GM12878 (cell line): ENCODE results near the gene KCNJ13. TPM values are rescaled to one million over a fixed set of nuclear protein-coding genes. Genes with fewer than 3 reads are reported as not detected.
A peak's percentile ranks its signal among the peaks of the same experiment; 100 is the strongest.

ENCODE experiments used
- ATAC-seq: fragments of 200-7000 bp; cut with Tn5 transposase; 3 replicates; pipeline ENCODE4 v1.9.1; 2020; ENCODE audit warnings: mild to moderate bottlenecking, moderate library complexity
- BruUV-seq: library from RNA; stranded (reverse); fragments of 400-500 nt; replicated peaks from 2 replicates; lab custom pipeline; 2021; lab: Mats Ljungman, UMichigan
- CTCF ChIA-PET: fragments of 300-600 bp; sonication (Branson Sonifier 250); formaldehyde crosslinking; extraction: SDS; loops from one replicate; lab custom pipeline; 2021; ENCODE audit warnings: inconsistent platforms; lab: Yijun Ruan, JAX
- POLR2A ChIA-PET: fragments of 350-600 bp; formaldehyde crosslinking; extraction: SDS; loops from one replicate; lab custom pipeline; 2021; ENCODE audit warnings: inconsistent platforms; lab: Charles Lee
- RAD21 ChIA-PET: fragments of 300-600 bp; sonication (Branson Sonifier 250); formaldehyde crosslinking; loops from one replicate; lab custom pipeline; 2023; ENCODE audit warnings: antibody characterized with exemption; ENCODE audit not compliant: unreplicated experiment; lab: Charles Lee
- SMC1A ChIA-PET: fragments of 300-600 bp; sonication (Branson Sonifier 250); formaldehyde crosslinking; loops from one replicate; lab custom pipeline; 2023; ENCODE audit not compliant: unreplicated experiment, uncharacterized antibody; lab: Charles Lee
- DNase-seq: peaks from one replicate; pipeline ENCODE4 v3.0.0-alpha.2; 2011; ENCODE audit warnings: low read depth, low spot score
- FAIRE-seq: peaks from 3 replicates; lab custom pipeline; 2011; peaks lifted over from hg19 to GRCh38; lab: Jason Lieb, UNC
- H2AFZ ChIP-seq: 2 replicates; pipeline ENCODE4 v1.6.0; 2011; ENCODE audit warnings: low read depth, low read length, control low read depth; ENCODE audit not compliant: control insufficient read depth
- H3K27ac ChIP-seq: 2 replicates; pipeline ENCODE4 v1.5.1; 2011; ENCODE audit warnings: control low read depth; ENCODE audit not compliant: control insufficient read depth, insufficient read depth
- H3K27me3 ChIP-seq, 2 experiments: replicated peaks in 1 of 2; 2 replicates each; pipeline versions ENCODE4 v1.6.0 to v1.6.1; 2011; ENCODE audit warnings: low read length in 1 of 2; ENCODE audit not compliant: control insufficient read depth in 2 of 2, insufficient read depth in 2 of 2
- H3K36me3 ChIP-seq, 2 experiments: 2 replicates each; pipeline ENCODE4 v1.5.1; 2011; ENCODE audit warnings: low read length in 1 of 2; ENCODE audit not compliant: control insufficient read depth in 2 of 2, insufficient read depth in 2 of 2
- H3K4me1 ChIP-seq: 2 replicates; pipeline ENCODE4 v1.6.1; 2011; ENCODE audit warnings: mild to moderate bottlenecking, low read length, moderate library complexity, mixed read lengths; ENCODE audit not compliant: control insufficient read depth, insufficient read depth
- H3K4me2 ChIP-seq: 2 replicates; pipeline ENCODE4 v1.6.0; 2011; ENCODE audit warnings: control low read depth; ENCODE audit not compliant: control insufficient read depth, insufficient read depth
- H3K4me3 ChIP-seq: fragments of 200-600 bp; sonication (generic); 2 replicates; pipeline ENCODE4 v1.5.1; 2016
- H3K79me2 ChIP-seq: 2 replicates; pipeline ENCODE4 v1.6.0; 2011; ENCODE audit warnings: low read length; ENCODE audit not compliant: control insufficient read depth, insufficient read depth
- H3K9ac ChIP-seq: 2 replicates; pipeline ENCODE4 v1.8.0; 2011; ENCODE audit warnings: low read length, control low read depth, mixed read lengths; ENCODE audit not compliant: control insufficient read depth, insufficient read depth
- H3K9me3 ChIP-seq: replicated peaks from 3 replicates; pipeline ENCODE4 v1.5.1; 2011; ENCODE audit warnings: mild to moderate bottlenecking, low read length; ENCODE audit not compliant: control insufficient read depth, insufficient read depth
- H4K20me1 ChIP-seq: 2 replicates; pipeline ENCODE4 v1.6.0; 2011; ENCODE audit not compliant: control insufficient read depth, insufficient read depth
- POLR2AphosphoS5 ChIP-seq: IDR thresholded peaks from 2 replicates; pipeline ENCODE4 v1.6.1; 2011; ENCODE audit warnings: mild to moderate bottlenecking, low read length, inconsistent platforms
- RAD51 ChIP-seq: fragments of 450-650 bp; IDR thresholded peaks from 2 replicates; pipeline ENCODE4 v1.6.1; 2016; ENCODE audit warnings: moderate library complexity, mild to moderate bottlenecking, inconsistent platforms
- SMC3 ChIP-seq: IDR thresholded peaks from 2 replicates; pipeline ENCODE4 v1.6.1; 2011; ENCODE audit warnings: low read length, improper control_type of control experiment, borderline replicate concordance
- SP1 ChIP-seq: IDR thresholded peaks from one replicate; pipeline ENCODE4 v1.6.1; 2011; ENCODE audit warnings: low read depth, low read length
- YBX1 ChIP-seq: fragments of 450-650 bp; IDR thresholded peaks from 2 replicates; pipeline ENCODE4 v1.6.1; 2016; ENCODE audit warnings: antibody characterized with exemption
- ZNF592 ChIP-seq: fragments of 450-650 bp; IDR thresholded peaks from 2 replicates; pipeline ENCODE4 v1.6.1; 2017; ENCODE audit warnings: mild to moderate bottlenecking, moderate library complexity
- WGBS: methylation state at CpG from one replicate; pipeline ENCODE4 v1.1.6; 2016; ENCODE audit warnings: low lambda C conversion rate; ENCODE audit not compliant: insufficient replicate concordance, insufficient coverage; ENCODE audit errors: missing lambda C conversion rate; 5-methylcytosine and 5-hydroxymethylcytosine counted together
- in situ Hi-C: fragments of 300-500 bp; cut with MboI; formaldehyde crosslinking; loops from 9 replicates; pipeline ENCODE4 v1.14.3; 2018; ENCODE audit warnings: mixed read lengths
- intact Hi-C: fragments of 100-400 bp; cut with micrococcal nuclease; formaldehyde crosslinking; loops from one replicate; pipeline ENCODE4 v1.14.2; 2022; ENCODE audit not compliant: unreplicated experiment
- polyA plus RNA-seq, 11 experiments: library from polyadenylated mRNA; depleted of rRNA in 4 of 11; unstranded in 6 of 11; stranded (reverse) in 5 of 11; fragments of >200 nt; fragmentation: Nextera tagmentation in 4 of 11; fragmentation: Illumina TruSeq in 1 of 11; extraction: Ambion mirVana in 4 of 11; extraction: Trizol in 1 of 11; gene quantifications; 1 replicate in 1 of 11; 2 replicates in 10 of 11; pipeline versions ENCODE4 v1.2.1 to v1.2.3, GENCODE V29; 2011 to 2016; ENCODE audit warnings: inconsistent platforms in 2 of 11, missing spikeins in 2 of 11, low read depth in 1 of 11
- total RNA-seq, 4 experiments: library from RNA; depleted of rRNA in 3 of 4; stranded (reverse); fragments of >200 nt in 3 of 4; fragmentation: Illumina TruSeq in 1 of 4; extraction: Trizol in 1 of 4; gene quantifications; 2 replicates each; pipeline versions ENCODE4 v1.2.1 to v1.2.3, GENCODE V29; 2013 to 2021

The KCNJ13 gene
- total and polyA plus RNA-seq, 10 of the 15 experiments (the other 5 are each of a cell fraction or from before 2014, with no cell fraction given), result 0.24 to 0.68 (median 0.29) TPM; not detected in 7

DNA sequence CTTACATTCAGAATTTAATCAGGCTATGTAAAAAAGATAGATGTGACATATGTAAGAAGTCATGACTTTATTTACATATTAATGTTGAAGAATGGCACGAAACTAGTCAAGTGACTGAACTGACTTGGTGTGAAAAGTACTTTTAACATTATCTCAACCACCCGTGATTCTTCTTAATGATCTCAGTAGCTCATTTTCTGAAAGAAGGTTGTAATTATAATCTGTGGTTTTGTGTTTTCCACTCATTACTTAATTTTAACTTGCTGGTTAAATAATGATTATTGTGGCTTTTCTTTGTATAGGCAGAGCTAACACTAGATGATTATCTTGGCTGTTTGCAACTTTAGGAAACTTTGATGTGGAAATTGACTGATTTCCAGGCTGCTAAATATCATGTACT lies 18.5 kb downstream of the KCNJ13 start (continued):
- TF ChIP-seq ZNF592 (no peak), SMC3 (no peak), POLR2AphosphoS5 (no peak), RAD51 (peak; percentile 36; the same call in 1 of the 2 replicates), YBX1 (no peak)

DNA sequence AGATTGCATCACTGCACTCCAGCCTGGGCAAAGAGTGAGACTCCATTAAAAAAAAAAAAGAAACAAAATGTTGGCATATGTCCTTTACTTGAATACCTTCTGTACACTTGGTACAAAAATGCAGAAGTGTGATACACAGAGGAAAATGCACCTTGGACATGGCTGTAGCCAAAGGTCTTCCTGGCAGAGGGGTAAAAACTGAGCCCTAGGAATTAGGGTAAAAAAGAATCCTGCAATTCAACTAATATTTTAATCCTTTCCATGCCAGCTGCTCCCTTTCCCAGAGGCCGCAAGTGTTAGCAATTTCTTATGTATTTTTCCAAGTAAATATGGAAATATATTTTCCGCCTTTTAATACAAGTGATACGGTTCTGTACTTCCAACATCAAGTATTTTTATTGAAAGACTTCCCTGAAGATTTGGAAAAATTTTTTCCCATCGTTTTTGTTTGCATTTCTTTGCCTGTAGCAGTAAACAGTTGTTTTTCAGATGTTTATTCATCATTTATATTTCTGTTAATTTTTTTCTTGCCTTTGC lies 26.2 kb downstream of the KCNJ13 start:
- ChIA-PET SMC1A (interaction anchor here (1.7 kb wide), 1 partner anchor 10 kb away, joined by 6 read pairs; no protein-coding TSS in a partner anchor), POLR2A (no interaction called here), CTCF (interaction anchor here (1.6 kb wide), 1 partner anchor 9 kb away, joined by 6 read pairs; no protein-coding TSS in a partner anchor), RAD21 (interaction anchor here (0.6 kb wide), 1 partner anchor 20 kb away, joined by 4 read pairs; no protein-coding TSS in a partner anchor)
- Histone ChIP-seq H3K27me3 (no peaks in the 10 kb centered on the region), H2AFZ (no peak overlapping the region), H3K36me3 (peaks cover 0 to 12% of the 10 kb centered on the region in 2 experiments; a peak in 3 of 4 replicates), H3K9ac (no peak overlapping the region), H3K79me2 (no peaks in the 10 kb centered on the region), H4K20me1 (no peaks in the 10 kb centered on the region), H3K9me3 (no peaks in the 10 kb centered on the region), H3K4me1 (peaks cover 4% of the 10 kb centered on the region), H3K27ac (no peak overlapping the region), H3K4me2 (no peak overlapping the region), H3K4me3 (no peak overlapping the region)
- in situ Hi-C loops (no loop called here), intact Hi-C loops (no loop called here)
- ATAC-seq (no peak), FAIRE-seq (no peak), DNase-seq (no peak)
- WGBS, result 96% methylated on average over 4 of the region's 4 CpGs
- TF ChIP-seq SP1, result no peak
- no peak for TF ChIP-seq RAD51
- no TSS peak for BruUV-seq
